Measurements from ENCODE around the gene BUB3.

Gene BUB3

GRCh38 chr10:123202506-123202905 lies 48.3 kb downstream of the BUB3 start:
- DNase-seq (ENCODE audit: extremely low read depth in 1 of 2, low read depth in 1 of 2) = no peak

GRCh38 chr10:123203393-123204126 lies 49.4 kb downstream of the BUB3 start:
- DNase-seq (ENCODE audit: extremely low read depth in 1 of 2, low read depth in 1 of 2) = no peak

- no peak for DNase-seq (ENCODE audit: extremely low read depth in 1 of 2, low read depth in 1 of 2)
Observed at GRCh38 chr10:123204127-123204461, 49.9 kb downstream of the BUB3 start.

- DNase-seq (ENCODE audit: extremely low read depth in 1 of 2, low read depth in 1 of 2) = no peak
Observed at GRCh38 chr10:123205041-123205440, 50.8 kb downstream of the BUB3 start.

GRCh38 chr10:123212063-123212462 lies 57.9 kb downstream of the BUB3 start:
- DNase-seq (ENCODE audit: extremely low read depth in 1 of 2, low read depth in 1 of 2) = no peak

- DNase-seq (ENCODE audit: extremely low read depth in 1 of 2, low read depth in 1 of 2) = no peak
Observed at GRCh38 chr10:123212640-123213039, 58.4 kb downstream of the BUB3 start.

GRCh38 chr10:123213192-123213591 lies 59.0 kb downstream of the BUB3 start:
- DNase-seq (ENCODE audit: extremely low read depth in 1 of 2, low read depth in 1 of 2) = no peak

Data from stimulated activated CD8-positive, alpha-beta memory T cell treated with anti-CD3 and anti-CD28 coated beads, Interleukin-7, amount 100 ng/mL, for 48 hours (primary cell).